Mesenchymal stem cell (in vitro differentiated cells and primary cell): ENCODE measurements around the gene FBXW12.
A peak's percentile ranks its signal among the peaks of the same experiment; 100 is the strongest.

ENCODE experiments used
- DNase-seq: peaks from one replicate; pipeline ENCODE4 v3.0.0-alpha.2; 2013
- H2AFZ ChIP-seq: one replicate; pipeline ENCODE4 v1.6.1; 2013; ENCODE audit warnings: low read depth, mild to moderate bottlenecking, control low read depth, inconsistent platforms, low read length, moderate library complexity
- H2AK5ac ChIP-seq: 2 replicates; pipeline ENCODE4 v1.6.1; 2013; ENCODE audit warnings: low read length, moderate library complexity, mild to moderate bottlenecking, inconsistent platforms; ENCODE audit not compliant: severe bottlenecking
- H2BK120ac ChIP-seq: one replicate; pipeline ENCODE4 v1.6.1; 2013; ENCODE audit warnings: low read depth, mild to moderate bottlenecking, inconsistent platforms, low read length, moderate library complexity
- H2BK12ac ChIP-seq, 2 experiments: one replicate each; pipeline ENCODE4 v1.6.1; 2013; ENCODE audit warnings: inconsistent platforms in 2 of 2, low read length in 2 of 2, mild to moderate bottlenecking in 2 of 2, moderate library complexity in 2 of 2, control low read depth in 1 of 2
- H2BK15ac ChIP-seq: one replicate; pipeline ENCODE4 v1.6.1; 2013; ENCODE audit warnings: mild to moderate bottlenecking, low read depth, inconsistent platforms; ENCODE audit not compliant: poor library complexity, severe bottlenecking
- H2BK5ac ChIP-seq: 2 replicates; pipeline ENCODE4 v1.6.1; 2013; ENCODE audit warnings: low read depth, mild to moderate bottlenecking, low read length, control low read depth, inconsistent platforms; ENCODE audit not compliant: poor library complexity, severe bottlenecking
- H3K14ac ChIP-seq, 2 experiments: one replicate each; pipeline ENCODE4 v1.6.1; 2013; ENCODE audit warnings: inconsistent platforms in 2 of 2, low read length in 2 of 2, control low read depth in 1 of 2, mild to moderate bottlenecking in 1 of 2, moderate library complexity in 1 of 2
- H3K18ac ChIP-seq, 2 experiments: one replicate each; pipeline ENCODE4 v1.6.1; 2013; ENCODE audit warnings: inconsistent platforms in 2 of 2, low read length in 2 of 2, control low read depth in 1 of 2, low read depth in 1 of 2, mild to moderate bottlenecking in 1 of 2
- H3K23ac ChIP-seq, 2 experiments: one replicate each; pipeline ENCODE4 v1.6.1; 2013; ENCODE audit warnings: inconsistent platforms in 2 of 2, low read length in 2 of 2, mild to moderate bottlenecking in 2 of 2, moderate library complexity in 2 of 2, control low read depth in 1 of 2
- H3K27ac ChIP-seq: 2 replicates; pipeline ENCODE4 v1.5.1; 2013; ENCODE audit warnings: mild to moderate bottlenecking, moderate library complexity, low read length, control low read depth, inconsistent platforms; ENCODE audit not compliant: poor library complexity, severe bottlenecking
- H3K27me3 ChIP-seq, 2 experiments: 2 replicates each; pipeline versions ENCODE4 v1.6.1 to v1.7.0; 2013; ENCODE audit warnings: low read length in 2 of 2, mild to moderate bottlenecking in 2 of 2, moderate library complexity in 2 of 2, control low read depth in 1 of 2, inconsistent platforms in 1 of 2; ENCODE audit not compliant: control insufficient read depth in 1 of 2, insufficient read depth in 1 of 2
- H3K36me3 ChIP-seq, 2 experiments: 2 replicates each; pipeline versions ENCODE4 v1.6.1 to v1.7.0; 2013; ENCODE audit warnings: low read length in 2 of 2, control low read depth in 1 of 2, inconsistent platforms in 1 of 2, low read depth in 1 of 2, mild to moderate bottlenecking in 1 of 2; ENCODE audit not compliant: insufficient read depth in 2 of 2, control insufficient read depth in 1 of 2
- H3K4ac ChIP-seq, 2 experiments: one replicate each; pipeline ENCODE4 v1.6.1; 2013; ENCODE audit warnings: inconsistent platforms in 2 of 2, low read length in 2 of 2, mild to moderate bottlenecking in 2 of 2, moderate library complexity in 2 of 2, control low read depth in 1 of 2, low read depth in 1 of 2
- H3K4me1 ChIP-seq: 2 replicates; pipeline ENCODE4 v1.6.1; 2013; ENCODE audit warnings: low read depth, low read length, control low read depth; ENCODE audit not compliant: control insufficient read depth, insufficient read depth
- H3K4me2 ChIP-seq: 2 replicates; pipeline ENCODE4 v1.6.1; 2013; ENCODE audit warnings: low read length, mild to moderate bottlenecking, inconsistent platforms; ENCODE audit not compliant: poor library complexity, severe bottlenecking
- H3K4me3 ChIP-seq, 2 experiments: 2 replicates each; pipeline versions ENCODE4 v1.5.1 to v1.7.0; 2013; ENCODE audit warnings: low read length in 2 of 2, mild to moderate bottlenecking in 2 of 2, control low read depth in 1 of 2, low read depth in 1 of 2; ENCODE audit not compliant: insufficient read depth in 1 of 2
- H3K79me1 ChIP-seq: replicated peaks from 2 replicates; pipeline ENCODE4 v1.6.1; 2013; ENCODE audit warnings: mild to moderate bottlenecking, control low read depth, low read length, inconsistent platforms; ENCODE audit not compliant: poor library complexity, severe bottlenecking
- H3K9ac ChIP-seq: 2 replicates; pipeline ENCODE4 v1.7.0; 2013; ENCODE audit warnings: mild to moderate bottlenecking, low read length, moderate library complexity
- H3K9me3 ChIP-seq: 2 replicates; pipeline ENCODE4 v1.7.0; 2013; ENCODE audit warnings: mild to moderate bottlenecking, low read length; ENCODE audit not compliant: control insufficient read depth
- H4K8ac ChIP-seq: one replicate; pipeline ENCODE4 v1.6.1; 2013; ENCODE audit warnings: inconsistent platforms, mild to moderate bottlenecking, low read length, moderate library complexity
- H4K91ac ChIP-seq: one replicate; pipeline ENCODE4 v1.6.1; 2013; ENCODE audit warnings: mild to moderate bottlenecking, low read length, inconsistent platforms
- WGBS: methylation state at CpG from one replicate; pipeline ENCODE4 v1.1.7; 2013; ENCODE audit warnings: mixed read lengths; 5-methylcytosine and 5-hydroxymethylcytosine counted together

FBXW12 gene

GRCh38 chr3:48394391-48394790, 22.4 kb downstream of the FBXW12 start:
- Histone ChIP-seq H2BK15ac (no peak overlapping the region), H3K79me1 (no peaks in the 10 kb centered on the region), H3K36me3 (no peaks in the 10 kb centered on the region), H2BK5ac (no peak overlapping the region), H3K27me3 (peaks cover 21 to 33% of the 10 kb centered on the region in 2 experiments), H4K8ac (no peak overlapping the region), H2BK120ac (no peak overlapping the region), H3K4me1 (peaks cover 2% of the 10 kb centered on the region), H3K18ac (no peak overlapping the region), H3K23ac (no peak overlapping the region), H2AFZ (no peak overlapping the region), H4K91ac (no peak overlapping the region), H3K9me3 (no peaks in the 10 kb centered on the region), H3K14ac (no peak overlapping the region), H2BK12ac (no peak overlapping the region), H3K4me2 (no peak overlapping the region), H3K9ac (no peak overlapping the region), H3K4me3 (no peak overlapping the region), H3K27ac (no peak overlapping the region), H3K4ac (no peak overlapping the region), H2AK5ac (no peak overlapping the region)
- 100% methylated on average over 1 of the region's 2 CpGs for WGBS
- no peak for DNase-seq

- Histone ChIP-seq H3K4me1 (peaks cover 2% of the 10 kb centered on the region), H3K14ac (no peak overlapping the region), H3K18ac (no peak overlapping the region), H2BK15ac (no peak overlapping the region), H3K9ac (no peak overlapping the region), H3K4me2 (no peak overlapping the region), H3K79me1 (no peaks in the 10 kb centered on the region), H3K4me3 (no peak overlapping the region), H2AFZ (no peak overlapping the region), H4K8ac (no peak overlapping the region), H3K27me3 (peaks cover 21 to 33% of the 10 kb centered on the region in 2 experiments), H2BK12ac (no peak overlapping the region), H2BK120ac (no peak overlapping the region), H2BK5ac (no peak overlapping the region), H4K91ac (no peak overlapping the region), H3K27ac (no peak overlapping the region), H3K4ac (no peak overlapping the region), H3K9me3 (no peaks in the 10 kb centered on the region), H3K36me3 (no peaks in the 10 kb centered on the region), H3K23ac (no peak overlapping the region), H2AK5ac (no peak overlapping the region)
- no peak for DNase-seq
- WGBS = 59% methylated on average over 3 of the region's 3 CpGs
These were observed 23.7 kb downstream of the FBXW12 start for GRCh38 chr3:48395714-48396113.

- WGBS = 89% methylated on average over 9 of the region's 9 CpGs
These were observed 26.0 kb downstream of the FBXW12 start for GRCh38 chr3:48397767-48398681.

GRCh38 chr3:48398701-48399386, 26.8 kb downstream of the FBXW12 start:
- Histone ChIP-seq H3K23ac (peak overlapping the region in 1 of 2 experiments; percentile 9), H3K4me1 (peaks cover 8% of the 10 kb centered on the region), H3K27me3 (peaks cover 21 to 33% of the 10 kb centered on the region in 2 experiments), H3K9me3 (no peaks in the 10 kb centered on the region), H2BK15ac (no peak overlapping the region), H2BK12ac (no peak overlapping the region), H3K27ac (no peak overlapping the region), H3K4ac (no peak overlapping the region), H3K4me2 (no peak overlapping the region), H3K79me1 (no peaks in the 10 kb centered on the region), H3K4me3 (no peak overlapping the region), H4K91ac (no peak overlapping the region), H4K8ac (no peak overlapping the region), H3K36me3 (peaks cover 7 to 13% of the 10 kb centered on the region in 2 experiments), H3K18ac (no peak overlapping the region), H3K14ac (no peak overlapping the region), H2BK5ac (no peak overlapping the region), H3K9ac (no peak overlapping the region), H2AK5ac (no peak overlapping the region), H2AFZ (no peak overlapping the region), H2BK120ac (no peak overlapping the region)
- WGBS = 85% methylated on average over 11 of the region's 11 CpGs
- DNase-seq = no peak

More at GRCh38 chr3:48397767-48398681, 26.0 kb downstream of the FBXW12 start:
- Histone ChIP-seq H3K9me3 (no peaks in the 10 kb centered on the region), H3K23ac (no peak overlapping the region), H3K4me3 (no peak overlapping the region), H3K18ac (peak overlapping the region in 1 of 2 experiments; percentile 7), H4K91ac (no peak overlapping the region), H3K79me1 (no peaks in the 10 kb centered on the region), H3K27me3 (peaks cover 21 to 33% of the 10 kb centered on the region in 2 experiments), H2BK5ac (no peak overlapping the region), H2BK15ac (no peak overlapping the region), H2AFZ (no peak overlapping the region), H3K9ac (no peak overlapping the region), H3K4ac (no peak overlapping the region), H3K4me2 (no peak overlapping the region), H2BK120ac (no peak overlapping the region), H3K14ac (peak overlapping the region in 1 of 2 experiments; percentile 22), H3K4me1 (peaks cover 8% of the 10 kb centered on the region), H2BK12ac (no peak overlapping the region), H3K36me3 (peaks cover 0 to 5% of the 10 kb centered on the region in 2 experiments), H2AK5ac (no peak overlapping the region), H4K8ac (no peak overlapping the region), H3K27ac (no peak overlapping the region)
- DNase-seq = no peak
